ENCODE results near the gene MXI1.

GRCh38 chr10:110221721-110222261, 14.4 kb downstream of the MXI1 start:
- TF ChIP-seq CTCF (conservative IDR thresholded peaks at IDR 0.05; ENCODE audit: low read length) (peak; percentile 27; the same call in 1 of the 2 replicates), EZH2phosphoT487 (IDR thresholded peaks at IDR 0.05; ENCODE audit: borderline replicate concordance) (no peak)

Measured in Loucy (cell line).